ENCODE results near the gene TPRX2. TPM values are rescaled to one million over a fixed set of nuclear protein-coding genes. Genes with fewer than 3 reads are reported as not detected.
"Not testable (repeated sequence)": the region's sequence is repeated elsewhere in the genome, so short reads cannot be mapped to it uniquely, and the experiment has no call there.

The TPRX2 gene
- total and polyA plus RNA-seq, 2 of the 13 experiments (the other 11 are each of a cell fraction or from before 2014, with no cell fraction given), result not detected

DNA sequence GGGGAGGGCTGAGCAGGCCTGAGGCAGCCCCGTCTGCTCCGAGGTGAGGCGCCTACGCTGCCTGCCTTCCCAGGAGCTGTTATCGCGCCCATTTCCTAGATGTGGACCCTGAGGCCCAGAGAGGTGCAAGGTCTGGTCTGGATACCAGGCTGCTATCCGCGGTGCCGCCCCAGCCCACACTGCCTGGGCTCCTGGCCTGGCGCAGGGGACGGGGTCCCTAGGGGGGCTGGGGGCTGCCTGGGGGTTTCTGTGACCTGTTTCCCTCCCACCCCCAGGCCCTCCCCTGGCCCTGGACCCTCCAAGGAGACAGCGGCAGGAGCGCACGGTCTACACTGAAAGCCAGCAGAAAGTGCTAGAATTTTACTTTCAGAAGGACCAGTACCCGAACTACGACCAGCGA, 803 bp downstream of the TPRX2 start:
- not testable (repeated sequence) for BruUV-seq (replicated peaks)

DNA sequence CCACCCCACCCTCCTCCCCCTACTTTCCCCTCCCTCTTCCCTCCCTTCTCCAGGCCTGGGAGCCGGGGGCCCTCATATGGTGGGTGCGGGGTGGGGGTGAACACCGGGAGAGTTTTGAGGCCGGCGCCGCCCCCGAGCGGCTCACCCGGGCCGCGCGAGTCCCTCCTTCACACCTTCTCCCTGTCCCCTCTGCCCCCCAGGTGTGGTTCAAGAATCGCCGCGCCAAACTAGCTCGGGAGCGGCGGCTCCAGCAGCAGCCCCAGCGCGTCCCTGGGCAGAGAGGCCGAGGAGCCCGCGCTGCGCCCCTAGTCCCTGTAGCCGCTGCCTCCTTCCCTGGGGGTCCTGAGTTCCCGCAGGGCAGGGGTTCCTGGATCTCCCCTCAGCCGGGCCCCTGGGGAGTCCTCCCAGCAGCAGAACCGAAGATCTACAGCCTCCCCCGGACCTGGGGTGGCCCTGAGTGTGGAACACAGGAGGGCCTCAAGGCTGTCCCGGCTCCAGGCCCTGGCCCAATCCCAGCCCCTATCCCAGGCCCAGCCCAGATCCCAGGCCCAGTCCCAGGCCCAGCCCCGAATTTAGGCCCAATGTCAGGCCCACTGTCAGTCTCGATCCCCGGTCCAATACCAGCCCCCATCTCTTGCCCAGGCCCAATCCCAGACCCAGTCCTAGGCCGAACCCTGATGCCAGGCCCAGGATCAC, 1.7 kb downstream of the TPRX2 start:
- WGBS (ENCODE audit: low lambda C conversion rate), result 76% methylated on average over 20 of the region's 34 CpGs
- CTCF ChIA-PET (ENCODE audit: low intra/inter-chr PET ratio, low total read pairs), result no interaction called here
- intact Hi-C loops (cut with micrococcal nuclease; ENCODE audit: unreplicated experiment), result no loop called here

More for the DNA sequence above, 803 bp downstream of the TPRX2 start:
- WGBS (ENCODE audit: low lambda C conversion rate), result no CpG with 5 or more reads among the region's 17 CpGs
- in situ Hi-C loops (cut with HindIII; ENCODE audit: extremely low pct_ligation_motif_present, low pct_unique_long_range_greater_than_20kb); DNase-seq (ENCODE audit: low spot score); intact Hi-C loops (cut with micrococcal nuclease; ENCODE audit: unreplicated experiment); H3K9me3 ChIP-seq (ENCODE audit: low read length); CTCF ChIA-PET (ENCODE audit: low intra/inter-chr PET ratio, low total read pairs); ATAC-seq; H3K4me2 ChIP-seq (ENCODE audit: low read depth, low read length); H3K4me3 ChIP-seq (replicated peaks in 1 of 3; ENCODE audit: insufficient read depth in 1 of 3, low read depth in 2 of 3, low read length in 3 of 3); POLR2A ChIA-PET; H2AFZ ChIP-seq (ENCODE audit: low read length); H3K36me3 ChIP-seq (replicated peaks in 1 of 2; ENCODE audit: control insufficient read depth in 1 of 2, insufficient read depth in 2 of 2, low read length in 2 of 2); FAIRE-seq; H4K20me1 ChIP-seq (ENCODE audit: insufficient read depth, low read length); H3K9ac ChIP-seq (ENCODE audit: insufficient read depth, low read depth, low read length); H3K27me3 ChIP-seq (ENCODE audit: control insufficient read depth in 1 of 2, insufficient read depth in 2 of 2, low read length in 2 of 2); H3K79me2 ChIP-seq (ENCODE audit: insufficient read depth, low read length); H3K27ac ChIP-seq (ENCODE audit: extremely low read length, insufficient read depth, low read length): not testable (repeated sequence)
- peak; percentile 44; the same call in 1 of the 2 replicates for TF ChIP-seq ZNF629 (CRISPR knock-in tag; conservative IDR thresholded peaks at IDR 0.05)
- peaks cover 20% of the 10 kb centered on the region for H3K4me1 ChIP-seq (ENCODE audit: insufficient read depth, low read length)

More for the DNA sequence above, 1.7 kb downstream of the TPRX2 start:
- Histone ChIP-seq H4K20me1 (ENCODE audit: insufficient read depth, low read length) (no peaks in the 10 kb centered on the region), H3K27ac (ENCODE audit: extremely low read length, insufficient read depth, low read length) (no peak overlapping the region), H3K4me2 (ENCODE audit: low read depth, low read length) (no peak overlapping the region), H3K36me3 (replicated peaks in 1 of 2; ENCODE audit: control insufficient read depth in 1 of 2, insufficient read depth in 2 of 2, low read length in 2 of 2) (no peaks in the 10 kb centered on the region), H3K9me3 (ENCODE audit: low read length) (no peaks in the 10 kb centered on the region), H2AFZ (ENCODE audit: low read length) (no peak overlapping the region), H3K4me1 (ENCODE audit: insufficient read depth, low read length) (peaks cover 20% of the 10 kb centered on the region), H3K9ac (ENCODE audit: insufficient read depth, low read depth, low read length) (no peak overlapping the region), H3K27me3 (ENCODE audit: control insufficient read depth in 1 of 2, insufficient read depth in 2 of 2, low read length in 2 of 2) (peaks cover 0 to 6% of the 10 kb centered on the region in 2 experiments; a peak in 1 of 5 replicates), H3K4me3 (replicated peaks in 1 of 3; ENCODE audit: insufficient read depth in 1 of 3, low read depth in 2 of 3, low read length in 3 of 3) (no peak overlapping the region), H3K79me2 (ENCODE audit: insufficient read depth, low read length) (no peaks in the 10 kb centered on the region)
- DNase-seq (ENCODE audit: low spot score) (no peak), FAIRE-seq (no peak), ATAC-seq (no peak)
- POLR2A ChIA-PET, result no interaction called here
- in situ Hi-C loops (cut with HindIII; ENCODE audit: extremely low pct_ligation_motif_present, low pct_unique_long_range_greater_than_20kb), result no loop called here
- TF ChIP-seq ZBTB21 (CRISPR knock-in tag; IDR thresholded peaks at IDR 0.05) (no peak), SALL2 (CRISPR knock-in tag; IDR thresholded peaks at IDR 0.05) (no peak), ZNF567 (CRISPR knock-in tag; IDR thresholded peaks at IDR 0.05; ENCODE audit: borderline replicate concordance) (no peak), HCFC1 (IDR thresholded peaks at IDR 0.05; ENCODE audit: low read depth, low read length) (no peak), TEAD3 (CRISPR knock-in tag; optimal IDR thresholded peaks at IDR 0.05; ENCODE audit: borderline replicate concordance) (no peak), ZMYM3 (CRISPR knock-in tag; IDR thresholded peaks at IDR 0.05) (no peak), SIN3A (IDR thresholded peaks at IDR 0.05; ENCODE audit: borderline replicate concordance, low read depth, low read length) (no peak), PLRG1 (conservative IDR thresholded peaks at IDR 0.05) (no peak)
- TF ChIP-seq, protein P1, sequence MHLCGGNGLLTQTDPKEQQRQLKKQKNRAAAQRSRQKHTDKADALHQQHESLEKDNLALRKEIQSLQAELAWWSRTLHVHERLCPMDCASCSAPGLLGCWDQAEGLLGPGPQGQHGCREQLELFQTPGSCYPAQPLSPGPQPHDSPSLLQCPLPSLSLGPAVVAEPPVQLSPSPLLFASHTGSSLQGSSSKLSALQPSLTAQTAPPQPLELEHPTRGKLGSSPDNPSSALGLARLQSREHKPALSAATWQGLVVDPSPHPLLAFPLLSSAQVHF (CRISPR knock-in tag; IDR thresholded peaks at IDR 0.05), result no peak
- TF ChIP-seq, protein P2, sequence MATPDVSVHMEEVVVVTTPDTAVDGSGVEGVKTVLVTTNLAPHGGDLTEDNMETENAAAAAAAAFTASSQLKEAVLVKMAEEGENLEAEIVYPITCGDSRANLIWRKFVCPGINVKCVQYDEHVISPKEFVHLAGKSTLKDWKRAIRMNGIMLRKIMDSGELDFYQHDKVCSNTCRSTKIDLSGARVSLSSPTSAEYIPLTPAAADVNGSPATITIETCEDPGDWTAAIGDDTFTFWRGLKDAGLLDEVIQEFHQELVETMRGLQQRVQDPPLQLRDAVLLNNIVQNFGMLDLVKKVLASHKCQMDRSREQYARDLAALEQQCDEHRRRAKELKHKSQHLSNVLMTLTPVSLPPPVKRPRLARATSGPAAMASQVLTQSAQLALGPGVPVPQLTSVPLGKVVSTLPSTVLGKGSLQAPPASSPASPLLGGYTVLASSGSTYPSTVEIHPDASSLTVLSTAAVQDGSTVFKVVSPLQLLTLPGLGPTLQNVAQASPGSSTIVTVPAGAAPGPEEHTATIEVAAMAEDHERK (CRISPR knock-in tag; IDR thresholded peaks at IDR 0.05; ENCODE audit: low read depth), result no peak
- BruUV-seq (replicated peaks), result no TSS peak
